ENCODE measurements around the gene NATD1.

NATD1 gene

DNA sequence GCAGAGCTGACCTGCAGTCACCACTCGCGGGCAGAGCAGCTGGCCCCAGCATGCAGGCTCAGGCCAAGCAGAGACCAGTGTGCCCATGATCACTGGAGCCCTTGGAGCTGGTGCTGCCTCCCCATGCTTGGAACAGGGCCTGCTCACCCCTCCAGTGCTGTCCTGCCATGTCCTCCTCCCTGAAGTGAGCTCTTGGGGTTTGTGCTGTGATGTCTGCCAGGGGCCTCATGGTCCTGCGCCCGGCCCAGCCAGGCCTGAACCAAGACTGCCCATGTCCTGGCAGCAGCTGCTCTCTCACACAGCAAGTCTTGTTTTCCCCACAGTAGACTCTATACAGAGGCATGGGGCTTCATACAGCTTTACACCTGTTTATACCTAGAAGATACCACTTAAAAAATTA is 63.8 kb downstream of the NATD1 start:
- DNase-seq = no peak

Measured in SHP77 treated with DMSO at 0.1 percent for 48 hours (cell line).